ENCODE results near the gene DBP.

DNA sequence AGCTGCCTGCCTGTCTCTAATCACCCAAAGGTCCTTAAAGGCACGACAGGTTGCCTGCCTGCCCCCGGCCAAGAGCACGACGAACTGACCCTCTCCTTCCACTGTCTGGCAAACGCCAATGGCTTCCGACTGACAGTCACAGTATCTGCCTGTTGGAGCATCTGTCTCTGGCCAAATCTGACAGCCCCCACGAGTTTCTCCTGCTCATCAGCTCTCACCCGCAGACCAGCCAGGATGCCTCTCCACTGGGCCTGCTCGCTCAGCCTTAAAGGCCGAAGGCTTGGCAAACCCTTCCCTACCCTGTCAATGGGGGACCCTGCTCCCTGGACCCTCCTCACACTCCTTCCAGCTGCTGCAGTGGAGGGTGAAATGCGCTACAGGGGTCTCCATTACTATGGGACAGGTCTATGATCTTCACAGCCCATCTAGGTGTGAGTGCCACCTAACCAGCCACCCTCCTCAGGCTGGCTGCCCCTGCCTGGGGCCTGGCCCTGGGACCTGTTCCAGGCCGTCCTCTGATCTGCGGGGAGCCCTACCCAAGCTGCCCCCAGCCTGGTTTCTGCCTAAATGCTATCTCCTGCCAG lies 23.2 kb downstream of the DBP start:
- TF ChIP-seq SP1 (CRISPR knock-in tag; conservative IDR thresholded peaks at IDR 0.05) (no peak), ZNF263 (CRISPR knock-in tag; IDR thresholded peaks at IDR 0.05; ENCODE audit: low read depth) (no peak), FOXK1 (CRISPR knock-in tag; IDR thresholded peaks at IDR 0.05) (no peak), NR1H2 (CRISPR knock-in tag; IDR thresholded peaks at IDR 0.05) (no peak)
- TF ChIP-seq, protein P1, sequence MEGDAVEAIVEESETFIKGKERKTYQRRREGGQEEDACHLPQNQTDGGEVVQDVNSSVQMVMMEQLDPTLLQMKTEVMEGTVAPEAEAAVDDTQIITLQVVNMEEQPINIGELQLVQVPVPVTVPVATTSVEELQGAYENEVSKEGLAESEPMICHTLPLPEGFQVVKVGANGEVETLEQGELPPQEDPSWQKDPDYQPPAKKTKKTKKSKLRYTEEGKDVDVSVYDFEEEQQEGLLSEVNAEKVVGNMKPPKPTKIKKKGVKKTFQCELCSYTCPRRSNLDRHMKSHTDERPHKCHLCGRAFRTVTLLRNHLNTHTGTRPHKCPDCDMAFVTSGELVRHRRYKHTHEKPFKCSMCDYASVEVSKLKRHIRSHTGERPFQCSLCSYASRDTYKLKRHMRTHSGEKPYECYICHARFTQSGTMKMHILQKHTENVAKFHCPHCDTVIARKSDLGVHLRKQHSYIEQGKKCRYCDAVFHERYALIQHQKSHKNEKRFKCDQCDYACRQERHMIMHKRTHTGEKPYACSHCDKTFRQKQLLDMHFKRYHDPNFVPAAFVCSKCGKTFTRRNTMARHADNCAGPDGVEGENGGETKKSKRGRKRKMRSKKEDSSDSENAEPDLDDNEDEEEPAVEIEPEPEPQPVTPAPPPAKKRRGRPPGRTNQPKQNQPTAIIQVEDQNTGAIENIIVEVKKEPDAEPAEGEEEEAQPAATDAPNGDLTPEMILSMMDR (IDR thresholded peaks at IDR 0.05) = no peak
- TF ChIP-seq, protein P2, sequence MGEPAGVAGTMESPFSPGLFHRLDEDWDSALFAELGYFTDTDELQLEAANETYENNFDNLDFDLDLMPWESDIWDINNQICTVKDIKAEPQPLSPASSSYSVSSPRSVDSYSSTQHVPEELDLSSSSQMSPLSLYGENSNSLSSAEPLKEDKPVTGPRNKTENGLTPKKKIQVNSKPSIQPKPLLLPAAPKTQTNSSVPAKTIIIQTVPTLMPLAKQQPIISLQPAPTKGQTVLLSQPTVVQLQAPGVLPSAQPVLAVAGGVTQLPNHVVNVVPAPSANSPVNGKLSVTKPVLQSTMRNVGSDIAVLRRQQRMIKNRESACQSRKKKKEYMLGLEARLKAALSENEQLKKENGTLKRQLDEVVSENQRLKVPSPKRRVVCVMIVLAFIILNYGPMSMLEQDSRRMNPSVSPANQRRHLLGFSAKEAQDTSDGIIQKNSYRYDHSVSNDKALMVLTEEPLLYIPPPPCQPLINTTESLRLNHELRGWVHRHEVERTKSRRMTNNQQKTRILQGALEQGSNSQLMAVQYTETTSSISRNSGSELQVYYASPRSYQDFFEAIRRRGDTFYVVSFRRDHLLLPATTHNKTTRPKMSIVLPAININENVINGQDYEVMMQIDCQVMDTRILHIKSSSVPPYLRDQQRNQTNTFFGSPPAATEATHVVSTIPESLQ (CRISPR knock-in tag; IDR thresholded peaks at IDR 0.05) = no peak
- TF ChIP-seq, protein P3, sequence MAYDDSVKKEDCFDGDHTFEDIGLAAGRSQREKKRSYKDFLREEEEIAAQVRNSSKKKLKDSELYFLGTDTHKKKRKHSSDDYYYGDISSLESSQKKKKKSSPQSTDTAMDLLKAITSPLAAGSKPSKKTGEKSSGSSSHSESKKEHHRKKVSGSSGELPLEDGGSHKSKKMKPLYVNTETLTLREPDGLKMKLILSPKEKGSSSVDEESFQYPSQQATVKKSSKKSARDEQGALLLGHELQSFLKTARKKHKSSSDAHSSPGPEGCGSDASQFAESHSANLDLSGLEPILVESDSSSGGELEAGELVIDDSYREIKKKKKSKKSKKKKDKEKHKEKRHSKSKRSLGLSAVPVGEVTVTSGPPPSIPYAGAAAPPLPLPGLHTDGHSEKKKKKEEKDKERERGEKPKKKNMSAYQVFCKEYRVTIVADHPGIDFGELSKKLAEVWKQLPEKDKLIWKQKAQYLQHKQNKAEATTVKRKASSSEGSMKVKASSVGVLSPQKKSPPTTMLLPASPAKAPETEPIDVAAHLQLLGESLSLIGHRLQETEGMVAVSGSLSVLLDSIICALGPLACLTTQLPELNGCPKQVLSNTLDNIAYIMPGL (CRISPR knock-in tag; IDR thresholded peaks at IDR 0.05) = no peak

All from WTC11 (cell line).